T47D (cell line): ENCODE data around the gene FAM193A.
"Not testable (repeated sequence)": the region's sequence is repeated elsewhere in the genome, so short reads cannot be mapped to it uniquely, and the experiment has no call there.

ENCODE experiments used
- DNase-seq, 2 experiments: peaks; one replicate each; pipeline versions ENCODE4 v3.0.0 to v3.0.0-alpha.2; 2011 to 2012; ENCODE audit warnings: low read depth in 1 of 2, low spot score in 1 of 2
- JUND ChIP-seq: IDR thresholded peaks from 2 replicates; pipeline ENCODE4 v1.6.1; 2012; ENCODE audit warnings: low read depth
- in situ Hi-C: cut with HindIII; loops from 2 replicates; pipeline ENCODE4 v1.10.0; 2016; ENCODE audit warnings: low sequenced_read_pairs, low pct_unique_long_range_greater_than_20kb

FAM193A gene

DNA sequence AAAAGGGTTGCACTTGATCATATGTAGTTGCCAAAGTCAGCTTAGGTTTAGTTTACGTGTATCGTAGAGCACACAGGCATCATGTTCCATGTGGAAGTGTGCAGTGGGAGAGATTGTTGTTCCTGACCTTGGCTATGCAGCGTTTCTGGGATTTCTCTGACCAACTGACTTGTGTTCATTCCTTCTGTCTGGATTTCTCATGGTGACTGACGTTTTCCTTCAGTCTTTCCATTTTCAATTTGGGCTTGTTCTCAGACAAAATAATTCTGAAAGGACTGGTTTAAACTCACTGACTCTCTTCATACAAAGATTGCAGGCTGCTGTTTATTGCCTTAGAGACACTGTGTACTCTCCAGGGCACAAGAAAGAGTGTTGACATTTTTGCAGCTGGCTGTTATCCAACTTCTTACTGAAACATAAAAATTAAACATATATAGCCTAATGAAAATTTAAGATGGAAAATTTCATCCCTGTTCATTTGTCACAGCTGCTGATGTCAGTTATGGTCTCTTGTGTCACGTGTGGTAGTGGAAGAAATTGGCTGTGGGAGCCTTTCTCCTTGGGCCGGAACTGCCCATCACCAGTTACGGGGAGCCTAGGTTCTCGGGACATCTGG, 124.3 kb downstream of the FAM193A start:
- DNase-seq, result no peak
- in situ Hi-C loops, result no loop called here
- TF ChIP-seq JUND, result no peak

DNA sequence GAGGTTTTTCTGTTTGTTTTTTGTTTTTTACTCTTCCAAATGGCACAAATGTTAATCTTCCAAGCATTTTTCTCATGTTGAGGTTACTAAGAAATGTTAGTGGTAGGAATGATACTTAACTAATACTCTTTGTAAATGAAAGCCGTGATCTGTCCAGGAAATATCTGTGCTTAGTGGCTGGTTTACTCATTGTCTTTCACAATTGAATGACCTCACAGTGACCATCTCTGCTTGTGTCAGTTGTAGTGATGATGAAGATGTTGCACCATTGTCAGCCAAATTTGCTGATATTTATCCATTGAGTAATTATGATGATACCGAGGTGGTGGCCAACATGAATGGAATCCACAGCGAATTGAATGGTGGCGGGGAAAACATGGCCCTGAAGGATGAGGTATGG, 126.2 kb downstream of the FAM193A start:
- no peak for DNase-seq
- TF ChIP-seq JUND, result no peak
- in situ Hi-C loops, result no loop called here

DNA sequence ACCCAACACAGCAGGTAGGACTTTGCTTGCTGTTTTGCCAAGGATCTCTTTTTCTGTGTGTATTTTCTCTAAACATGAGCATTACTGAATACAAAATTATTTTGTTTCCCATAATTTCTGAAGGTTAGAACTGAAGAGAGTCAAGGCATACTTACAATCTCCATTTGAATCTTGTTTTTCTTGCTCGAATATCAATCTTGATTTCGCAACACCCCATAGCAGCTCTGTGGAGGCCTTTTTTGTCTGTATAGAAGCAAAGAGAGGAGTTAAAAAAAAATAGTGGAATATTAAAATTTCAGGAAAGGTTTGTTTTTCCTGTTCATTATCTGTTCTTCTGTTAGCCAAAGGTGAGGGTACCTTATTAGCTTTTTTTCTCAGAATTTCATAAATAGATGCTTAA, 126.8 kb downstream of the FAM193A start:
- DNase-seq, result no peak
- in situ Hi-C loops, result no loop called here
- no peak for TF ChIP-seq JUND

DNA sequence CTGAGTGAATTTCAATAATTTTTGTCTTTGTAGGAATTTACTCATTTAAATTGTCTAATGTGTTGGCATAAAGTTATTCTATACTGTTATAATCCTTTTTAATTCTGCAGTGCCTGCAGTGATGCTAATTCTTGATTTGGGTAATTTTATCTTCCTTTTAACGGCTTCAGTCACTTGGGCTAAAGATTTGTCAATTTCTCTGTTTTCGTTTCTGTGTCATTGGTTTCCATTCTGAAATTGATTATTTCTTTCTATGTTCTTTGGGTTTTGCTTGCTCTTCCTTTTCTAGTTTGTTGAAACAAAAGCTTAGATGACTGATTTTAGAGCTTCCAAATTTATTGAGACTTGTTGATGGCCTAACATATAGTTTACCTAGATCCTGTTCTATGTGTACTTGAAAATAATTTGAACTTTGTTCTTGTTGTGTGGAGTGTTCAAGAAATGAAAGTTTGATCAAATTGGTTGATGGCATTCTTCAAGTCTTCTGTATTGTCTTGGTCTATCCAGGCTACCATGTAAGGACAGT, 130.3 kb downstream of the FAM193A start:
- no peak for DNase-seq
- in situ Hi-C loops, result no loop called here
- no peak for TF ChIP-seq JUND

DNA sequence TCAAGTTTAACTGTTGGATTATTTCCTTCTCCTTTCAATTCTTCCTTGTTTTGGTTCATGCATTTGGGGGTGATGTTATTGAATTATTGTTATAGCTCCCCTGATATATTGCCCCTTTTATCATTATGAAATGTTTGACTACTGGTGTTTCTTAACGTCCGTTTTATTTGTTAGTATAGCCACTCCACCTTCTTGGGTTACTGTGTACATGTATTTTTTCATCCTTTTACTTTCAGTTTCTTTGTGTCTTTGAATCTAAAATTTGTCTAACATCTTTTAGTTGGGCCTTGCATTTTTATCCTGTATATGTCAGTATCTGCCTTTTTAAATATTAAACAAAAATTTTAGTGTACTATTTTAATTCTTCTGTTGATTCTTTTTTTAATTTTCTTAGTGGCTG, 131.0 kb downstream of the FAM193A start:
- DNase-seq, result no peak
- no peak for TF ChIP-seq JUND
- in situ Hi-C loops, result no loop called here

DNA sequence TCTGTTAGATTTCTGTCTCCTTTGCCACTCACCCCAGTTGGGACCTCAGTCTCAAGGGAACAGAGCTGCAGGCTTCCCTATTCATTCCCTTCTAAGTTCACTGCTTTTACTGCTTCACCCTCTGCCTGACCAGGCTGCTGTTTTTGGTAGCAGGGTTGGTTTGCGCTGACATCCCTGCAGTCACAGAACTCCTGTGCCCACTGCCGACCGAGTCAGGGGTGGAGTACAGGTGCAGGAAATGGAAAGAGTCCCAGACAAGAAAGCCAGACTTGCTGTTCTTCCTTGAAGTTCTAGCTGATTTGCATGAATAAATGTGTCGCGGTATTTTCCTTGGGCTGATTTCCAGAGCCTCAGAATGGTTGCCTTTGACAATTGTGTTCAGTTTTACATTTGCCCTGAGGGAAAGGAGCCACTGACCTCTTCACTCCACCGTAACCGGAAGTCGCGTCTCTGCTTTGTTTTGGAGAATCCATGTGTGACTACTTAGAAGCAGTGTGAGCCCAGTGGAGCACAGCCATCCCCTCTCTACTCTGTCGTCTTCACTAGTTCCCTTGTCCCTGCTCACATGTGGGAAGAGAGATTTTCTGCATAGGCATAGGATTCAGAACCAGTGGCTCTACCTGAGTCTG, 134.9 kb downstream of the FAM193A start:
- no peak for TF ChIP-seq JUND
- in situ Hi-C loops, result no loop called here
- DNase-seq, result peak in 1 of 2 experiments; percentile 23

DNA sequence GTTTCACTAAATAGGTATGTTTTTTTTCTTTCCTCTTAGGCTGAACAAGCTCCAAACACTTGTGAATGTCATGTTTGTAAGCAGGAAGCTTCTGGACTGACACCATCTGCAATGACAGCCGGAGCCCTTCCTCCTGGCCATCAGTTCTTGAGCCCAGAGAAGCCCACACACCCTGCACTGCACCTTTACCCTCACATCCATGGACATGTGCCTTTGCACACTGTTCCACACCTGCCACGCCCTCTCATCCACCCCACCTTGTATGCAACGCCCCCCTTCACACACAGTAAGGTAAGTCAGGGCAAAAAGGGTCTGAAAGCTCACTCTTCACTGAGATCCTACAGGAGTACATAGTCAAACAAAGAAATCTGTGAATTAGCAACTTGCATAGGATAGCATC, 135.6 kb downstream of the FAM193A start:
- in situ Hi-C loops, result no loop called here
- no peak for DNase-seq
- no peak for TF ChIP-seq JUND

DNA sequence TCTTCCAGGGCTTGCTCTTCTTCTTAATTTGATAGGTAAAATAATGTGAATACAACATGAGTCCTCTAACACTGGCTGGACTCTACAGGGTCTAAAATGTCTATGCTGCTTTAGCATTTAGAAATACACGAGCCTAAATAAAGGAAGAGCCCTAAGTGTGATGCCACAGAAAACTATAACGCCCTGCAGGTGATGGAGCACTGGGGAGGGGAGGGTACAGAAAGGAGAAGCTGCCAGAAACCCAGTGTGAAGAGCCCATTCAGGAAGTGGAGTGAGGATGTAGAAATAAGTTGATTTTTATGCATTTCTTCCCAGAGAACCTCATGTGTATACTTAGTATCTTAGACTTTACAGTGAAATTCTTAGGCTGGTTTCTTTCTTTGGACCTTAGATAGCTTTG, 136.3 kb downstream of the FAM193A start:
- DNase-seq, result no peak
- in situ Hi-C loops, result no loop called here
- TF ChIP-seq JUND, result no peak

DNA sequence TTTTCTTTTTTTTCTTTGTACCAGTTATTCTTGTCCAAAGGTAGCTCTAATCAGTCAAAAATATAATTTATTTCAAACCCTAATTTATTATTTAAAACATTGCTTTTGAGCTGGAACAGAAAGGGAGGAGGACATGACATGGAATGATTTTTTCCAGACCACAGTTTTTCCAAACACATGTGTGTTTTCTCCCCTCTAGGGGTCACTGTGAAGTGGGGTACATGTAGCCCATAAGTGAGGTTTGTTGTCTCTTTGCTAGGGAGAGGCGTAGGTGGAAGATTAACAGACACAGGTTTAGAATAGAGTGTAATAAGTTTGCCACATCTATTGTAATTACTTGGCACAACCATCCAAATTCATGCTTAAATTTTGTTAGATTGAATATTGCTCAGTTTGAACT, 136.7 kb downstream of the FAM193A start:
- DNase-seq, result peak in 1 of 2 experiments; percentile 6
- in situ Hi-C loops, result no loop called here

DNA sequence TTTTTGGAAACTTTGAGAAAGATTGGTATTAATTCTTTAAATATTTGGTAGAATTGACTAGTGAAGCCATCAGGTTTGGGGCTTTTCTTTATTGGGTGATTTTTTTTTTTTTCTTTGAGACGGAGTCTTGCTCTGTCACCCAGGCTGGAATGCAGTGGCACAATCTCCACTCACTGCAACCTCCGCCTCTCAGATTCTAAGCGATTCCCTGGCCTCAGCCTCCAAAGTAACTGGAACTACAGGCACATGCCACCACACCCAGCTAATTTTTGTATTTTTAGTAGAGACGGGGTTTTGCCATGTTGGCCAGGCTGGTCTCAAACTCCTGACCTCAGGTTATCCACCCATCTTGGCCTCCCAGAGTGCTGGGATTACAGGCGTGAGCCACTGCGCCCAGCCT, 143.3 kb downstream of the FAM193A start:
- in situ Hi-C loops, DNase-seq: not testable (repeated sequence)

More for the DNA sequence above, 136.7 kb downstream of the FAM193A start:
- no peak for TF ChIP-seq JUND

DNA sequence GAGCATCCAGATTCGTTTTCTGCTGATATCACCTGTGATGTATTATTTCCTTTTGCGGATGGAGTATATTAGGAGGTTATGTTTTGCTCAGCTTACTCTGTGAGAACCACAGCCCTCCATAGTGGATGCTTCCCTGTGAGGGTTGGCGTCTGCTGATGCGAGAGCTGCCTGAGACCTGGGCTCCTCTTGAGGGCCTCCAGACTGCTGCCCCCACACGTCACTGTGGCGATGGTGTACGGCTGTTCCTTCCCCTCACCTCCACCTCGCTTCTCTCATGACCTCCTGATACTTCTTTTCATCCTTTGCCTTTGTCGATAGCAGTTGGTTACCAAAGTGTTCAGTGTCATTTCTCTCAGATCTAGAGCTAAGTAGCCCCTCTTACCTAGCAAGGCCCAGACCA, 148.0 kb downstream of the FAM193A start:
- no peak for DNase-seq
- in situ Hi-C loops, result no loop called here
- TF ChIP-seq JUND, result no peak

DNA sequence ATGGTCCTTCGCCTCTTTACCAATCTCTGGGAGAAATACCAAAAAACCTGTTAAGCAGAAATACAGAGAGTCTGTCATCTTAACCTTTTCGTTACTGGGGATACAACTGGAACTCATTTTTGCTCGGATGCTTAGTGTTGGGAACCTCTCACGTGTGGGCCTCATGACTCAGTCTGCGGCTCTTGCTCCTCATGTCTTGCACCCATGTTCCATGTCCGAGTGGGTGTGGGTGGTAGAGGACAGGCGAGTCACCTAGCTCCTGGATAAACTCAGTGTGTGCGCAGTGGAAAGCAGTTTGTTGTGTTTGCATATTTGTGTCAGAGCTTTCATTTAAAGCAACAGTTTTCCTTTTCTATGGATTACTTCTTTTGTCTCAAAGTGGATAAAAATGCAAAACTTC, 149.1 kb downstream of the FAM193A start:
- no peak for TF ChIP-seq JUND
- in situ Hi-C loops, result no loop called here
- DNase-seq, result no peak

DNA sequence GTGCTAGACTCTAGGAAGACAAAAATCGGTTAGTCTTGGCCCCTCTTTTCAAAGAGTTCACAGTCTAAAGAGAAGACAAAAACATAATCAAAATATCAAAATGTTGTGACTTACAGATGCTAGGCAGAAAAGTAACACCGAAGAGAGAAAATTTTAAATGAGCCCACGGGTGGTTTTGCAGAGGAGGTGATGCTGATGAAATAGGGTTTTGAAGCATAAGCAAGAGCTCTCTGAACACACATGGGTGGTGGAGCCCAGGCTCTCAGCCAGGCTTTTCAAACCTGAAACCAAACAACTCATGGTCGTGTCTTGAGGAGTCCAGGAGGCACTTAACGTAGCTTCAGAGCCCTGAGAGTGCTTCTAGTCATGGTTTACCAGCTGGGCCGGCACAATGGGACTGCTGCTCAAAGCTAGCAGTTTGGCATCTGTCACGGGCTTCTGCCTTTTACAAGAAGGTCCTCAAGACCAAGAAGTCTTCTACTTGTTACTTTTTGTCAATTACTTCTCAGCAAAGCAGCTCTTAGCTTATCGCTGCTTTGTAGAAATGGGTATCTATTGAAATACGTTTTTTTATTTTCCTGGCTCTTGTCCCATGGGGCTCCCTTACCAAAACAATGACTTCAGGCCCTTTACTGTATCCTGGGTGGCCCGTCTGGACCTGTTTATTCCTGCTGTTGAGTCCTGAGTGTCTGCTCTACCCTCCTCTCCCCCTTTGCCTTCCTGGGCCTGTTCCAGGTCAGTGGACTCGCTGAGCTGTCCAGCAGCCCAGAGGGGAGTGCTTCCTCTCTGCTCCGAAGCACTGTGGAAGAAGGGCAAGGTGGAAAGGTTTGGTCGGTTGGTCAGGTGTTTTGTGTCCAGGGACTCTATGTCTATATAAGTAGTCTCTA, 150.2 kb downstream of the FAM193A start:
- no peak for TF ChIP-seq JUND
- in situ Hi-C loops, result no loop called here
- DNase-seq, result no peak
